ENCODE results near the gene BPIFB2. TPM values are rescaled to one million over a fixed set of nuclear protein-coding genes. Genes with fewer than 3 reads are reported as not detected.

BPIFB2 gene
- total RNA-seq, 1 donor from 2014 or later: not detected

GRCh38 chr20:33015700-33016580 lies 8.4 kb downstream of the BPIFB2 start:
- H3K9me3 Mint-ChIP-seq (ENCODE audit: unreplicated experiment): peaks cover 5% of the 10 kb centered on the region

GRCh38 chr20:33016581-33017109 lies 9.1 kb downstream of the BPIFB2 start:
- no peaks in the 10 kb centered on the region for H3K36me3 Mint-ChIP-seq (ENCODE audit: unreplicated experiment)
- H3K4me1 Mint-ChIP-seq (ENCODE audit: low read depth, unreplicated experiment): peaks cover 2% of the 10 kb centered on the region
- no peak for TF ChIP-seq CTCF (IDR thresholded peaks at IDR 0.05; ENCODE audit: partially characterized antibody, unreplicated experiment)
- DNase-seq: no peak
- H3K4me3 Mint-ChIP-seq (ENCODE audit: unreplicated experiment): no peak overlapping the region
- H3K27ac Mint-ChIP-seq (ENCODE audit: unreplicated experiment): no peak overlapping the region
- peaks cover 5% of the 10 kb centered on the region for H3K9me3 Mint-ChIP-seq (ENCODE audit: unreplicated experiment)
- peaks cover 5% of the 10 kb centered on the region for H3K27me3 Mint-ChIP-seq (ENCODE audit: unreplicated experiment)

More at GRCh38 chr20:33015700-33016580, 8.4 kb downstream of the BPIFB2 start:
- no peaks in the 10 kb centered on the region for H3K36me3 Mint-ChIP-seq (ENCODE audit: unreplicated experiment)
- H3K27ac Mint-ChIP-seq (ENCODE audit: unreplicated experiment): no peak overlapping the region
- no peak overlapping the region for H3K4me3 Mint-ChIP-seq (ENCODE audit: unreplicated experiment)
- H3K4me1 Mint-ChIP-seq (ENCODE audit: low read depth, unreplicated experiment): peaks cover 2% of the 10 kb centered on the region
- no peak for DNase-seq
- peaks cover 4% of the 10 kb centered on the region for H3K27me3 Mint-ChIP-seq (ENCODE audit: unreplicated experiment)
- no peak for TF ChIP-seq CTCF (IDR thresholded peaks at IDR 0.05; ENCODE audit: partially characterized antibody, unreplicated experiment)

- H3K27ac Mint-ChIP-seq (ENCODE audit: unreplicated experiment): no peak overlapping the region
- no peaks in the 10 kb centered on the region for H3K36me3 Mint-ChIP-seq (ENCODE audit: unreplicated experiment)
- no peak for DNase-seq
- TF ChIP-seq CTCF (IDR thresholded peaks at IDR 0.05; ENCODE audit: partially characterized antibody, unreplicated experiment): no peak
- H3K4me3 Mint-ChIP-seq (ENCODE audit: unreplicated experiment): no peak overlapping the region
- peaks cover 5% of the 10 kb centered on the region for H3K27me3 Mint-ChIP-seq (ENCODE audit: unreplicated experiment)
- peaks cover 2% of the 10 kb centered on the region for H3K4me1 Mint-ChIP-seq (ENCODE audit: low read depth, unreplicated experiment)
- peaks cover 4% of the 10 kb centered on the region for H3K9me3 Mint-ChIP-seq (ENCODE audit: unreplicated experiment)
Observed at GRCh38 chr20:33017542-33017941, 10.0 kb downstream of the BPIFB2 start.

DNA sequence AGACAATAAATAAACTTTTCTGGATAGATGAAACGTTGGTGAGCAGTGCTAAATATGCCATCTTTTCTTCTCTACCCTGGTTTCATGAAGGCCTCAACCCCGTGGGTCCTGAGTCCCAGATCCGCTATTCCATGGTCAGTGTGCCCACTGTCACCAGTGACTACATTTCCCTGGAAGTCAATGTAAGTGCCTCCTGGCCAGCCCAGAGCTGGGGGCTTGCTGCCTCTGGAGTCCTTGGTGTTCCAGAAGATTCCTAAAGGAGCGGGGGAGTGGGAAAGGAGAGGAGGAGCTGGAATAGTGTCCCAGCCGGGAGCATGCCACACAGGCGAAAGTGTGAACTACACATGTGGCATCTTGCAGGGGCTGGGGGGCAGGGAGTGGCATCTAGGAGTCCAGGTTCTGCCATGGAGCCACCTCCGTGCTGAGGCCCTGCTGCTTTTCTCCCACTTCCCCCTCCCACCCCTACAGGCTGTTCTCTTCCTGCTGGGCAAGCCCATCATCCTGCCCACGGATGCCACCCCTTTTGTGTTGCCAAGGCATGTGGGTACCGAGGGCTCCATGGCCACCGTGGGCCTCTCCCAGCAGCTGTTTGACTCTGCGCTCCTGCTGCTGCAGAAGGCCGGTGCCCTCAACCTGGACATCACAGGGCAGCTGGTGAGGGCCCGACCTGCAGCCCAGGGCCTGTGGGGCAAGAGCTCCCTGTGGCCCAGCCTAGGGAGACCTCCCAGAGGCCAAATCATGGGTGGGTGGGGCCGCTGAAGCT lies 10.8 kb downstream of the BPIFB2 start:
- no peak for DNase-seq
- Mint-ChIP-seq H3K4me3 (ENCODE audit: unreplicated experiment) (no peak overlapping the region), H3K27ac (ENCODE audit: unreplicated experiment) (no peak overlapping the region), H3K36me3 (ENCODE audit: unreplicated experiment) (no peaks in the 10 kb centered on the region), H3K9me3 (ENCODE audit: unreplicated experiment) (peaks cover 4% of the 10 kb centered on the region), H3K27me3 (ENCODE audit: unreplicated experiment) (peaks cover 6% of the 10 kb centered on the region), H3K4me1 (ENCODE audit: low read depth, unreplicated experiment) (peaks cover 2% of the 10 kb centered on the region)
- TF ChIP-seq CTCF (IDR thresholded peaks at IDR 0.05; ENCODE audit: partially characterized antibody, unreplicated experiment): no peak
